ENCODE measurements around the gene BLOC1S5. TPM values are rescaled to one million over a fixed set of nuclear protein-coding genes. Genes with fewer than 3 reads are reported as not detected.

BLOC1S5 gene
- total RNA-seq, 4 donors from 2014 or later: 8.3 to 13.1 (median 10.5) TPM

- ATAC-seq (ENCODE audit: low FRiP score): no peak
- TF ChIP-seq, protein P1, sequence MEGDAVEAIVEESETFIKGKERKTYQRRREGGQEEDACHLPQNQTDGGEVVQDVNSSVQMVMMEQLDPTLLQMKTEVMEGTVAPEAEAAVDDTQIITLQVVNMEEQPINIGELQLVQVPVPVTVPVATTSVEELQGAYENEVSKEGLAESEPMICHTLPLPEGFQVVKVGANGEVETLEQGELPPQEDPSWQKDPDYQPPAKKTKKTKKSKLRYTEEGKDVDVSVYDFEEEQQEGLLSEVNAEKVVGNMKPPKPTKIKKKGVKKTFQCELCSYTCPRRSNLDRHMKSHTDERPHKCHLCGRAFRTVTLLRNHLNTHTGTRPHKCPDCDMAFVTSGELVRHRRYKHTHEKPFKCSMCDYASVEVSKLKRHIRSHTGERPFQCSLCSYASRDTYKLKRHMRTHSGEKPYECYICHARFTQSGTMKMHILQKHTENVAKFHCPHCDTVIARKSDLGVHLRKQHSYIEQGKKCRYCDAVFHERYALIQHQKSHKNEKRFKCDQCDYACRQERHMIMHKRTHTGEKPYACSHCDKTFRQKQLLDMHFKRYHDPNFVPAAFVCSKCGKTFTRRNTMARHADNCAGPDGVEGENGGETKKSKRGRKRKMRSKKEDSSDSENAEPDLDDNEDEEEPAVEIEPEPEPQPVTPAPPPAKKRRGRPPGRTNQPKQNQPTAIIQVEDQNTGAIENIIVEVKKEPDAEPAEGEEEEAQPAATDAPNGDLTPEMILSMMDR (IDR thresholded peaks at IDR 0.05): no peak
- no peak for DNase-seq (ENCODE audit: low spot score)
These were observed 58.0 kb downstream of the BLOC1S5 start for GRCh38 chr6:8006208-8006607.

- TF ChIP-seq, protein P1 (IDR thresholded peaks at IDR 0.05): no peak
- DNase-seq (ENCODE audit: low spot score): no peak
- ATAC-seq (ENCODE audit: low FRiP score): no peak
These were observed 59.1 kb downstream of the BLOC1S5 start for GRCh38 chr6:8005136-8005535.

DNA sequence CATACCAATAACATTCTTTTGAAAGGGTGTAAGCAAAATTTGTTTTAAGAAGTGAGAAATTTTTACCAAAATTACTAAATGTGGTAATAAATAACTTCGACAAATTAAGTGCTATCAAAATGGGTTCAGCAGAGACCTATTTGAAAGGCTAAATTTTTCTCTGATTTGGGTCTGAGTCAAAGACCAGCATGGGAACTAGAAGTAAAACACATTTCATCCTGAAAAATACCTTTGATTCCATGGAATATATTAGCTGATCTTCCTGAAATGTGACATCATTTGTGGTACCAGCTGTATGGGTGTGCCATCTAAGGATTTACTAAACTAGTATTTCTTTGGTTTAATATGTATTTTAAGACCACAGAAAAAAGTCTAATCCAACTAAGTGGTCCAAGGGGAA is 63.6 kb downstream of the BLOC1S5 start:
- TF ChIP-seq, protein P1 (IDR thresholded peaks at IDR 0.05): no peak
- DNase-seq (ENCODE audit: low spot score): no peak
- no peak for ATAC-seq (ENCODE audit: low FRiP score)

GRCh38 chr6:8000188-8000596 is 64.0 kb downstream of the BLOC1S5 start:
- ATAC-seq (ENCODE audit: low FRiP score): no peak
- TF ChIP-seq, protein P1 (IDR thresholded peaks at IDR 0.05): no peak
- DNase-seq (ENCODE audit: low spot score): no peak

DNA sequence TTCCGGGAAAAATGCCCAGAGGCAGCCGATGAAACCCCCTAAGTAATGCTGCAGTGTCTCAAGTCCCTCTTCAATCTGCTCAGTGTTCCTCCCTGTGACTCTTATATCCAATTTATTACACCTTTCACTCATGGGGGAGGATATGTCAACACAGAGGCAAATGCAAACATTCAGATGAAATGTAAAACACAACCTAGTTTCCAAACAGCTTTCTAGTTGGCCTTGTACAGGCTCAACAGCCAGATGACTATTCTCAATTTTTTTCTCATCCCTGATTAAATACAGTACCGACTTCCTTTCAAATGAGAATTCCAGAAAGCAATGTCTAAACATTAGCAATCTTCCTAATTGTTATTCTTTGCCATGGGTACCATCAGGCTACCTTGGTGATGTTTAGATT is 65.0 kb downstream of the BLOC1S5 start:
- no peak for ATAC-seq (ENCODE audit: low FRiP score)
- TF ChIP-seq, protein P1 (IDR thresholded peaks at IDR 0.05): no peak
- DNase-seq (ENCODE audit: low spot score): no peak

- TF ChIP-seq, protein P1 (IDR thresholded peaks at IDR 0.05): no peak
- DNase-seq (ENCODE audit: low spot score) (no peak), ATAC-seq (ENCODE audit: low FRiP score) (peak; percentile 92)
These were observed 66.0 kb downstream of the BLOC1S5 start for GRCh38 chr6:7998103-7998725.

DNA sequence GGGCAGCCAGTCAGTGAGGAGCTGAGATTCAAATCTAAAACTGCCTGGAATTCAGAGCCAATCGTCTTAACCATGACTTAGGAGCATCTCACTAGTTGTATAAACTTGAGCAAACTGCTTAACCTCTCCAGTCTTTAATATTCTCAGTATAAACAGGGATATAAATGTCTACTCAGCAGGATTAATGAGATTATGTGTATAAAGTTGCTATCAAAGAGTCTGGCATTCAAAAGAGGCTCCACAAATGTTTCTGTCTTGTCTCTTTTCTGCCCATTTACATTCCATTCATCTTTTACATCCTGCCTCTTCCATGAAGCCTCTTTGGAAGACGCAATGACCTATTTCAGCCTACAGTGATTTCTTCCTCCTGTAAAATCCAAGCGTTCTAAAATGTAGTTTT is 66.9 kb downstream of the BLOC1S5 start:
- no peak for DNase-seq (ENCODE audit: low spot score)
- ATAC-seq (ENCODE audit: low FRiP score): no peak
- TF ChIP-seq, protein P1 (IDR thresholded peaks at IDR 0.05): no peak
